ENCODE results near the gene ITGAL. TPM values are rescaled to one million over a fixed set of nuclear protein-coding genes. Genes with fewer than 3 reads are reported as not detected.

Gene ITGAL
- total and polyA plus RNA-seq, 2 donors (not counting 3 experiments of a cell fraction or from before 2014, with no cell fraction given): not detected

- BruUV-seq (replicated peaks): no TSS peak
- Histone ChIP-seq H3K27me3 (ENCODE audit: control insufficient read depth in 2 of 2, insufficient read depth in 2 of 2, low read length in 2 of 2) (no peaks in the 10 kb centered on the region), H3K4me2 (ENCODE audit: insufficient read depth, low read length) (no peak overlapping the region), H4K20me1 (replicated peaks; ENCODE audit: control insufficient read depth, extremely low read depth, insufficient read depth, low read length) (no peaks in the 10 kb centered on the region), H3K9me3 (replicated peaks; ENCODE audit: control insufficient read depth, insufficient read depth, low read length) (no peaks in the 10 kb centered on the region), H3K9ac (replicated peaks; ENCODE audit: extremely low read depth, insufficient read depth, low read length) (no peak overlapping the region), H3K4me1 (ENCODE audit: control insufficient read depth, extremely low read depth, insufficient read depth, low read length) (no peaks in the 10 kb centered on the region), H3K79me2 (ENCODE audit: control insufficient read depth, insufficient read depth, low read length) (no peaks in the 10 kb centered on the region), H3K36me3 (ENCODE audit: control insufficient read depth in 2 of 2, extremely low read depth in 1 of 2, insufficient read depth in 2 of 2, low read length in 2 of 2) (no peaks in the 10 kb centered on the region), H3K27ac (ENCODE audit: insufficient read depth, low read depth, low read length) (no peak overlapping the region), H3K4me3 (replicated peaks in 1 of 3; ENCODE audit: insufficient read depth in 1 of 3, low read depth in 1 of 3, low read length in 3 of 3) (no peak overlapping the region), H3K9me1 (replicated peaks; ENCODE audit: control insufficient read depth, extremely low read depth, insufficient read depth, low read length) (no peaks in the 10 kb centered on the region), H2AFZ (ENCODE audit: low read depth, low read length) (no peak overlapping the region)
- no peak for FAIRE-seq
- DNase-seq (ENCODE audit: low read depth, low spot score): no peak
- intact Hi-C loops (cut with micrococcal nuclease) (loop anchor here (5.0 kb wide), 1 partner anchor 62 kb away; no protein-coding TSS in a partner anchor), dilution Hi-C loops (cut with MboI; ENCODE audit: extremely low pct_ligation_motif_present, low sequenced_read_pairs) (no loop called here)
- CTCF ChIA-PET: interaction anchor here (1.5 to 1.8 kb wide), 2 partner anchors 79 to 110 kb away, joined by 3 to 5 read pairs; no protein-coding TSS in a partner anchor
- no peak for TF ChIP-seq POLR2A (IDR thresholded peaks at IDR 0.05; ENCODE audit: low read depth, low read length)
- TF ChIP-seq JUN (IDR thresholded peaks at IDR 0.05; ENCODE audit: borderline replicate concordance, insufficient read depth, insufficient read length, low read depth): no peak
- TF ChIP-seq MAX (IDR thresholded peaks at IDR 0.05; ENCODE audit: insufficient read depth, insufficient read length): no peak
- TF ChIP-seq MYC (IDR thresholded peaks at IDR 0.05; ENCODE audit: low read depth, low read length): no peak
- TF ChIP-seq POLR2AphosphoS5 (IDR thresholded peaks at IDR 0.05; ENCODE audit: insufficient read depth, low read depth, low read length): no peak
- no peak for TF ChIP-seq GATA2 (IDR thresholded peaks at IDR 0.05; ENCODE audit: insufficient read depth, insufficient read length, low read depth, low read length)
- no peak for TF ChIP-seq FOS (IDR thresholded peaks at IDR 0.05; ENCODE audit: borderline replicate concordance, insufficient read depth, low read length)
- no peak for TF ChIP-seq EZH2 (IDR thresholded peaks at IDR 0.05; ENCODE audit: borderline replicate concordance, low read depth, low read length, severe bottlenecking)
- no peak for TF ChIP-seq CTCF (IDR thresholded peaks at IDR 0.05; ENCODE audit: extremely low read depth in 1 of 2, insufficient read depth in 1 of 2, low read depth in 1 of 2, low read length in 2 of 2)
- POLR2A ChIA-PET: interaction anchor here (0.5 kb wide), 1 partner anchor 61 kb away, joined by 3 read pairs; no protein-coding TSS in a partner anchor
Measured at GRCh38 chr16:30519120-30520049, 46.8 kb downstream of the ITGAL start.

Measured in endothelial cell of umbilical vein (primary cell).